Activated T-cell treated with anti-CD3 and anti-CD28 coated beads, Interleukin-2, amount 50 U/mL, for 4 hours (primary cell): ENCODE data around the gene NPY. TPM values are rescaled to one million over a fixed set of nuclear protein-coding genes. Genes with fewer than 3 reads are reported as not detected.

Experiments used
- ATAC-seq, 2 donors: fragments of 200-7000 bp; cut with Tn5 transposase; one replicate each; pipeline ENCODE4 v1.10.0; 2021
- DNase-seq: peaks from one replicate; pipeline ENCODE4 v3.0.0-alpha.2; 2020
- H3K27me3 Mint-ChIP-seq: one replicate; pipeline ENCODE4 v1.8.0; 2021; ENCODE audit warnings: low read depth, mixed read lengths
- H3K36me3 Mint-ChIP-seq: one replicate; pipeline ENCODE4 v1.8.0; 2022; ENCODE audit warnings: mixed read lengths; ENCODE audit not compliant: insufficient read depth
- H3K4me1 Mint-ChIP-seq: one replicate; pipeline ENCODE4 v1.8.0; 2021; ENCODE audit warnings: low read depth, mixed read lengths
- H3K4me3 Mint-ChIP-seq: one replicate; pipeline ENCODE4 v1.8.0; 2021; ENCODE audit warnings: mild to moderate bottlenecking, moderate library complexity, mixed read lengths
- H3K9me3 Mint-ChIP-seq: one replicate; pipeline ENCODE4 v1.8.0; 2021; ENCODE audit warnings: mixed read lengths
- total RNA-seq, 3 donors: library from RNA; stranded (reverse); gene quantifications; one replicate each; pipeline ENCODE4 v1.2.1, GENCODE V29; 2021

The NPY gene
- total RNA-seq, 3 donors from 2014 or later: not detected

- no peaks in the 10 kb centered on the region for H3K36me3 Mint-ChIP-seq
- DNase-seq: no peak
- no peaks in the 10 kb centered on the region for H3K27me3 Mint-ChIP-seq
- H3K9me3 Mint-ChIP-seq: peaks cover 9% of the 10 kb centered on the region
- H3K4me1 Mint-ChIP-seq: no peaks in the 10 kb centered on the region
- ATAC-seq: no peak
- H3K4me3 Mint-ChIP-seq: no peak overlapping the region
Observed at GRCh38 chr7:24328894-24329293, 44.9 kb downstream of the NPY start.

- peaks cover 9% of the 10 kb centered on the region for H3K27me3 Mint-ChIP-seq
- no peak for DNase-seq
- ATAC-seq: no peak
- H3K9me3 Mint-ChIP-seq: peaks cover 9% of the 10 kb centered on the region
- H3K4me1 Mint-ChIP-seq: no peaks in the 10 kb centered on the region
- no peaks in the 10 kb centered on the region for H3K36me3 Mint-ChIP-seq
- H3K4me3 Mint-ChIP-seq: no peak overlapping the region
Observed at GRCh38 chr7:24334012-24334411, 50.0 kb downstream of the NPY start.

- H3K36me3 Mint-ChIP-seq: no peaks in the 10 kb centered on the region
- H3K9me3 Mint-ChIP-seq: peaks cover 9% of the 10 kb centered on the region
- no peak overlapping the region for H3K4me3 Mint-ChIP-seq
- no peaks in the 10 kb centered on the region for H3K4me1 Mint-ChIP-seq
- H3K27me3 Mint-ChIP-seq: peaks cover 9% of the 10 kb centered on the region
- no peak for DNase-seq
- ATAC-seq: no peak
Observed at GRCh38 chr7:24334627-24335026, 50.6 kb downstream of the NPY start.

- Mint-ChIP-seq H3K9me3 (peaks cover 9% of the 10 kb centered on the region), H3K36me3 (no peaks in the 10 kb centered on the region), H3K27me3 (peaks cover 9% of the 10 kb centered on the region), H3K4me3 (no peak overlapping the region), H3K4me1 (no peaks in the 10 kb centered on the region)
- peak; percentile 37 to 56 for ATAC-seq
- no peak for DNase-seq
Observed at GRCh38 chr7:24336461-24336860, 52.5 kb downstream of the NPY start.

GRCh38 chr7:24337180-24337579 is 53.2 kb downstream of the NPY start:
- Mint-ChIP-seq H3K36me3 (no peaks in the 10 kb centered on the region), H3K9me3 (peaks cover 9% of the 10 kb centered on the region), H3K4me3 (no peak overlapping the region), H3K27me3 (peaks cover 9% of the 10 kb centered on the region), H3K4me1 (no peaks in the 10 kb centered on the region)
- DNase-seq (no peak), ATAC-seq (no peak)

- no peak for ATAC-seq
- DNase-seq: no peak
- Mint-ChIP-seq H3K4me3 (no peak overlapping the region), H3K4me1 (no peaks in the 10 kb centered on the region), H3K36me3 (no peaks in the 10 kb centered on the region), H3K27me3 (peaks cover 9% of the 10 kb centered on the region), H3K9me3 (no peaks in the 10 kb centered on the region)
Observed at GRCh38 chr7:24339575-24339974, 55.6 kb downstream of the NPY start.

- Mint-ChIP-seq H3K27me3 (peaks cover 9% of the 10 kb centered on the region), H3K4me3 (no peak overlapping the region), H3K4me1 (no peaks in the 10 kb centered on the region), H3K36me3 (no peaks in the 10 kb centered on the region), H3K9me3 (no peaks in the 10 kb centered on the region)
- ATAC-seq (no peak), DNase-seq (no peak)
Observed at GRCh38 chr7:24340727-24341126, 56.7 kb downstream of the NPY start.
